Endothelial cell of umbilical vein (primary cell): ENCODE measurements around the gene LRCH1. TPM values are rescaled to one million over a fixed set of nuclear protein-coding genes. Genes with fewer than 3 reads are reported as not detected.

Experiments
- BruUV-seq: library from RNA; stranded (reverse); fragments of 400-500 nt; replicated peaks from 2 replicates; lab custom pipeline; 2021; lab: Mats Ljungman, UMichigan
- CTCF ChIA-PET: fragments of 300-600, 350-600 bp; sonication (Branson Sonifier 250); formaldehyde crosslinking; loops from one replicate; lab custom pipeline; 2021; ENCODE audit warnings: antibody characterized with exemption, inconsistent platforms; lab: Charles Lee
- POLR2A ChIA-PET: fragments of 300-600, 350-600 bp; sonication (Branson Sonifier 250); formaldehyde crosslinking; loops from one replicate; lab custom pipeline; 2021; ENCODE audit warnings: antibody characterized with exemption, inconsistent platforms; lab: Charles Lee
- DNase-seq: peaks from one replicate; pipeline ENCODE4 v3.0.0-alpha.2; 2011; ENCODE audit warnings: low read depth, low spot score
- FAIRE-seq: peaks from 2 replicates; lab custom pipeline; 2011; peaks lifted over from hg19 to GRCh38; lab: Jason Lieb, UNC
- H2AFZ ChIP-seq: 2 replicates; pipeline ENCODE4 v1.6.0; 2012; ENCODE audit warnings: low read depth, low read length, control low read depth, inconsistent platforms
- H3K27ac ChIP-seq: 2 replicates; pipeline ENCODE4 v1.5.1; 2011; ENCODE audit warnings: low read depth, mild to moderate bottlenecking, control low read depth, low read length, moderate library complexity; ENCODE audit not compliant: insufficient read depth
- H3K27me3 ChIP-seq, 2 experiments: 2 replicates each; pipeline versions ENCODE4 v1.6.0 to v1.6.1; 2011; ENCODE audit warnings: low read length in 2 of 2, mixed read lengths in 1 of 2; ENCODE audit not compliant: control insufficient read depth in 2 of 2, insufficient read depth in 2 of 2
- H3K36me3 ChIP-seq, 2 experiments: 2 replicates in 1 of 2; 3 replicates in 1 of 2; pipeline ENCODE4 v1.5.1; 2011; ENCODE audit warnings: low read length in 2 of 2, mild to moderate bottlenecking in 1 of 2, moderate library complexity in 1 of 2; ENCODE audit not compliant: control insufficient read depth in 2 of 2, insufficient read depth in 2 of 2; ENCODE audit errors: extremely low read depth in 1 of 2
- H3K4me1 ChIP-seq: 3 replicates; pipeline ENCODE4 v1.5.1; 2011; ENCODE audit warnings: mild to moderate bottlenecking, low read length; ENCODE audit not compliant: control insufficient read depth, insufficient read depth; ENCODE audit errors: extremely low read depth
- H3K4me2 ChIP-seq: 2 replicates; pipeline ENCODE4 v1.6.1; 2011; ENCODE audit warnings: low read length, control low read depth, mixed read lengths; ENCODE audit not compliant: insufficient read depth
- H3K4me3 ChIP-seq, 3 experiments: fragments of 200-600 bp in 1 of 3; sonication (generic), shearing (Covaris generic) in 1 of 3; replicated peaks in 1 of 3; 2 replicates each; pipeline ENCODE4 v1.5.1; 2011 to 2016; ENCODE audit warnings: control low read depth in 3 of 3, low read length in 3 of 3, mild to moderate bottlenecking in 2 of 3, inconsistent platforms in 1 of 3, low read depth in 1 of 3, moderate library complexity in 1 of 3; ENCODE audit not compliant: insufficient read depth in 1 of 3
- H3K79me2 ChIP-seq: 2 replicates; pipeline ENCODE4 v1.6.0; 2012; ENCODE audit warnings: low read length, inconsistent platforms; ENCODE audit not compliant: control insufficient read depth, insufficient read depth
- H3K9ac ChIP-seq: replicated peaks from 2 replicates; pipeline ENCODE3; 2011; ENCODE audit warnings: low read length, control low read depth; ENCODE audit not compliant: insufficient read depth; ENCODE audit errors: extremely low read depth
- H3K9me1 ChIP-seq: replicated peaks from 3 replicates; pipeline ENCODE4 v1.6.0; 2011; ENCODE audit warnings: mild to moderate bottlenecking, low read length; ENCODE audit not compliant: control insufficient read depth, insufficient read depth; ENCODE audit errors: extremely low read depth
- H3K9me3 ChIP-seq: replicated peaks from 2 replicates; pipeline ENCODE4 v1.5.1; 2012; ENCODE audit warnings: low read length, inconsistent platforms; ENCODE audit not compliant: control insufficient read depth, insufficient read depth
- H4K20me1 ChIP-seq: replicated peaks from 2 replicates; pipeline ENCODE3; 2011; ENCODE audit warnings: mild to moderate bottlenecking, low read length; ENCODE audit not compliant: control insufficient read depth, insufficient read depth; ENCODE audit errors: extremely low read depth
- FOS ChIP-seq: IDR thresholded peaks from 2 replicates; pipeline ENCODE4 v1.6.1; 2011; ENCODE audit warnings: mild to moderate bottlenecking, low read length, moderate library complexity, borderline replicate concordance; ENCODE audit not compliant: insufficient read depth
- GATA2 ChIP-seq: IDR thresholded peaks from 2 replicates; pipeline ENCODE4 v1.7.0; 2011; ENCODE audit warnings: low read depth, mild to moderate bottlenecking, moderate library complexity, mixed read lengths, low read length; ENCODE audit not compliant: insufficient read length, insufficient read depth
- JUN ChIP-seq: IDR thresholded peaks from 2 replicates; pipeline ENCODE4 v1.6.1; 2011; ENCODE audit warnings: borderline replicate concordance, low read depth; ENCODE audit not compliant: insufficient read length, insufficient read depth
- POLR2A ChIP-seq: IDR thresholded peaks from 2 replicates; pipeline ENCODE4 v1.6.1; 2012; ENCODE audit warnings: low read depth, mild to moderate bottlenecking, control low read depth, low read length
- POLR2AphosphoS5 ChIP-seq: IDR thresholded peaks from 2 replicates; pipeline ENCODE4 v1.6.1; 2012; ENCODE audit warnings: low read depth, mild to moderate bottlenecking, control low read depth, low read length, moderate library complexity; ENCODE audit not compliant: insufficient read depth
- dilution Hi-C: fragments of 300-500 bp; cut with MboI; formaldehyde crosslinking; loops from one replicate; pipeline ENCODE4 v1.15.0; 2019; ENCODE audit warnings: low sequenced_read_pairs; ENCODE audit not compliant: extremely low pct_ligation_motif_present
- intact Hi-C: fragments of 100-400 bp; cut with micrococcal nuclease; formaldehyde crosslinking; loops from one replicate; pipeline ENCODE4 v1.10.0; 2022
- polyA plus RNA-seq, 4 experiments: library from polyadenylated mRNA; depleted of rRNA in 3 of 4; stranded (reverse) in 3 of 4; unstranded in 1 of 4; fragments of >200 nt; gene quantifications; 2 replicates each; pipeline versions ENCODE4 v1.2.1 to v1.2.3, GENCODE V29; 2011 to 2012; ENCODE audit warnings: missing spikeins in 1 of 4
- total RNA-seq: library from RNA; stranded (reverse); gene quantifications from 2 replicates; pipeline ENCODE4 v1.2.3, GENCODE V29; 2021
- TF ChIP-seq, protein P1 (sequence below), 2 donors: IDR thresholded peaks; 1 replicate in 1 of 2; 2 replicates in 1 of 2; pipeline ENCODE4 v1.5.1; 2011; ENCODE audit warnings: low read length in 2 of 2, mild to moderate bottlenecking in 2 of 2, moderate library complexity in 2 of 2, control low read depth in 1 of 2, inconsistent platforms in 1 of 2, low read depth in 1 of 2; ENCODE audit not compliant: insufficient read depth in 1 of 2; ENCODE audit errors: extremely low read depth in 1 of 2
- TF ChIP-seq, protein P2 (sequence below): IDR thresholded peaks from 2 replicates; pipeline ENCODE4 v1.6.1; 2011; ENCODE audit not compliant: insufficient read depth, insufficient read length

The LRCH1 gene
- total and polyA plus RNA-seq, 2 donors (not counting 3 experiments of a cell fraction or from before 2014, with no cell fraction given): 5.4 to 16.5 TPM

DNA sequence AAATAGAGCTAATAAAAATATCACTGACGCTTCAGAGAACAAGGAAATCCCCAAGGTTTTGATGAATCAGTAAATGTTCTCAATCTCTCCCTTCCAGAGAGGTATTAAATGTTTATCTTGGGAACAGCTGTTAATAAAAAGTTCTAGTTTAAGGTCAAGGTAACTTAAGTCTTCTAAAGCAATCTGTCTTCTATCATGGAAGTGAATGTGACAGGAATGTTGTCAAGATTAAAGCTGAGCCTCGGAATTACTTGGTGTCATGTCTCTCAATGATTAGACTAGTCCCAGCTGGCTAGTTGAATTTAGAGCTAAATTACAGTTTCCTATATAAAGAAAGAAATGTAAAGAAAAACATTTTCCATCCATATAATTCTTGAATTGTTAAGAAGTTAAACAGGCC is 220.6 kb downstream of the LRCH1 start:
- intact Hi-C loops (no loop called here), dilution Hi-C loops (no loop called here)
- H3K36me3 ChIP-seq: peaks cover 3 to 19% of the 10 kb centered on the region in 2 experiments
- ChIA-PET CTCF (interaction anchor here (3.0 kb wide), 1 partner anchor 8 kb away, joined by 14 read pairs; no protein-coding TSS in a partner anchor), POLR2A (no interaction called here)
- FAIRE-seq (no peak), DNase-seq (no peak)
- H4K20me1 ChIP-seq: no peaks in the 10 kb centered on the region
- H3K79me2 ChIP-seq: no peaks in the 10 kb centered on the region
- H3K9me3 ChIP-seq: no peaks in the 10 kb centered on the region
- no peaks in the 10 kb centered on the region for H3K9me1 ChIP-seq
- no peak overlapping the region for H3K4me2 ChIP-seq
- no peak overlapping the region for H2AFZ ChIP-seq
- H3K4me1 ChIP-seq: no peaks in the 10 kb centered on the region
- TF ChIP-seq, protein P1, sequence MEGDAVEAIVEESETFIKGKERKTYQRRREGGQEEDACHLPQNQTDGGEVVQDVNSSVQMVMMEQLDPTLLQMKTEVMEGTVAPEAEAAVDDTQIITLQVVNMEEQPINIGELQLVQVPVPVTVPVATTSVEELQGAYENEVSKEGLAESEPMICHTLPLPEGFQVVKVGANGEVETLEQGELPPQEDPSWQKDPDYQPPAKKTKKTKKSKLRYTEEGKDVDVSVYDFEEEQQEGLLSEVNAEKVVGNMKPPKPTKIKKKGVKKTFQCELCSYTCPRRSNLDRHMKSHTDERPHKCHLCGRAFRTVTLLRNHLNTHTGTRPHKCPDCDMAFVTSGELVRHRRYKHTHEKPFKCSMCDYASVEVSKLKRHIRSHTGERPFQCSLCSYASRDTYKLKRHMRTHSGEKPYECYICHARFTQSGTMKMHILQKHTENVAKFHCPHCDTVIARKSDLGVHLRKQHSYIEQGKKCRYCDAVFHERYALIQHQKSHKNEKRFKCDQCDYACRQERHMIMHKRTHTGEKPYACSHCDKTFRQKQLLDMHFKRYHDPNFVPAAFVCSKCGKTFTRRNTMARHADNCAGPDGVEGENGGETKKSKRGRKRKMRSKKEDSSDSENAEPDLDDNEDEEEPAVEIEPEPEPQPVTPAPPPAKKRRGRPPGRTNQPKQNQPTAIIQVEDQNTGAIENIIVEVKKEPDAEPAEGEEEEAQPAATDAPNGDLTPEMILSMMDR (IDR thresholded peaks at IDR 0.05; ENCODE audit: extremely low read depth in 1 of 2, insufficient read depth in 1 of 2, low read depth in 1 of 2, low read length in 2 of 2): no peak
- TF ChIP-seq, protein P2, sequence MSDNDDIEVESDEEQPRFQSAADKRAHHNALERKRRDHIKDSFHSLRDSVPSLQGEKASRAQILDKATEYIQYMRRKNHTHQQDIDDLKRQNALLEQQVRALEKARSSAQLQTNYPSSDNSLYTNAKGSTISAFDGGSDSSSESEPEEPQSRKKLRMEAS: no peak
- TF ChIP-seq POLR2AphosphoS5: no peak
- TF ChIP-seq GATA2: no peak
- TF ChIP-seq POLR2A: no peak
- no peak for TF ChIP-seq FOS
- no peak for TF ChIP-seq JUN
- H3K4me3 ChIP-seq: no peak overlapping the region
- H3K9ac ChIP-seq: no peak overlapping the region
- no peaks in the 10 kb centered on the region for H3K27me3 ChIP-seq
- BruUV-seq: no TSS peak
- no peak overlapping the region for H3K27ac ChIP-seq
